ENCODE data around the gene CPED1.

CPED1 gene

DNA sequence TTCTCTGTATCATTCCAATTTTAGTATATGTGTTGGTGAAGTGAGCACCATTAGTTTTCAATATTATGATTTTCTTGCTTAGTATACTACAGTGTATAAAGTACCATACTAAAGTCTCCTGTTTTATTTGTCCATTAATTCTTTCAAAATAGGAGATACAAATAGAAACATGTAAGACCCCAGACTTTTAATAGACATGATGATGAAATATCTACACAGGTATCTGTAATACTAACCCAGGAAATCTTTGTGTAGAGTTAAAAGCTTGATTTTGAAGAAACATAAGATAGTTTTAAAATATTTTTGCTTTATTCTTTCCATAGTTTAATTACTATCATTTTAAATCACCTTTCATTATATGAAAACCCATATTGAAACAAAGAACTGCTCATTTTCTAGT, 206.5 kb downstream of the CPED1 start:
- TF ChIP-seq POLR2AphosphoS5 (IDR thresholded peaks at IDR 0.05; ENCODE audit: borderline replicate concordance, low read depth, low read length) (no peak), FOXP2 (optimal IDR thresholded peaks at IDR 0.05; ENCODE audit: control extremely low read depth, extremely low read length, insufficient read depth) (no peak), EZH2 (IDR thresholded peaks at IDR 0.05) (no peak)
- DNase-seq (ENCODE audit: low read depth, low spot score) = no peak
- no peaks in the 10 kb centered on the region for H3K9me3 ChIP-seq (ENCODE audit: low read depth, low read length)
- no peaks in the 10 kb centered on the region for H3K36me3 ChIP-seq (ENCODE audit: insufficient read depth, low read length)
- no peak overlapping the region for H3K9ac ChIP-seq (ENCODE audit: insufficient read length)
- no peak overlapping the region for H3K4me3 ChIP-seq
- no peak overlapping the region for H3K27ac ChIP-seq

DNA sequence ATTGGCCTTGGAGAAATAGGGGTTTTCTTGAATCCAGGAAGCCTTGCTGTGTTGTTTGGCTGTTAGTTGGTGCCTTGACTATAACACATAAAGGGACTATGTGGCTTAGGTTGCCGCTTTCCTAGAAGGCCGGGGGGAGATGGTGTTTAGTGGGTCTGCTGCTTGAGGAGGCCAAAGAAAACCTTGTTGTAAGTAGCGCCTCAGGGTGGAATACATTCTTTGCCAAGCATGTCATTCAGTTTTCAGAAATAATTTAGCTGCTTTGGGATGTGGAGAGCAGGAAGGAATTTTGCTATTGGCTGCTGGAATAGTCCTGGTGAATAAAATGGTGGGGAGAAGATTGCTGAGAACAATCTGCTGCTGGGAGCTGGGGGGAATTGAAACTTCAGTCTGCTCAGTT, 207.4 kb downstream of the CPED1 start:
- TF ChIP-seq EZH2 (IDR thresholded peaks at IDR 0.05) (no peak), FOXP2 (optimal IDR thresholded peaks at IDR 0.05; ENCODE audit: control extremely low read depth, extremely low read length, insufficient read depth) (no peak)
- Histone ChIP-seq H3K9me3 (ENCODE audit: low read depth, low read length) (no peaks in the 10 kb centered on the region), H3K9ac (ENCODE audit: insufficient read length) (no peak overlapping the region), H3K4me3 (no peak overlapping the region), H3K36me3 (ENCODE audit: insufficient read depth, low read length) (no peaks in the 10 kb centered on the region), H3K27ac (peak overlapping the region; percentile 9; the same call in 1 of the 2 replicates)
- no peak for DNase-seq (ENCODE audit: low read depth, low spot score)

DNA sequence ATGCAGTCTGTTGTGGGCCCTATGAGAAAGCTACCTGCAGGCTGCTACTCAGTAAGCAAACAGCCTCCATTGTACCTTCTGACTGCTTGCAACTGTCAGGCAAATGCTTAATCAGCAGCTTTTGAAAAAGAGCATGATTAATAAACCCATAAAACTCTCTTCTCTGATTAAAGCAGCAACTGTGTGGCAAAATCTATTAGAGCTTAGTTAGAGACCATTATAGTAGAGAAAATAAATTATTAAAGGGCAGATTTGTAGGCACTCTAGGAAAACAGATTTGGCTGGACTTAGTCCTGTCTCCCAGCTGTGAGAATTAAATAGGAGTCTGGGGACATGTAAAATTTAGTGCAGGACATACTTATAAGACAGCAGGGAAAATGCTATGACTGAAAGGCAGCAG, 207.8 kb downstream of the CPED1 start:
- Histone ChIP-seq H3K4me3 (no peak overlapping the region), H3K9me3 (ENCODE audit: low read depth, low read length) (no peaks in the 10 kb centered on the region), H3K36me3 (ENCODE audit: insufficient read depth, low read length) (no peaks in the 10 kb centered on the region), H3K27ac (peak overlapping the region; percentile 9; the same call in 1 of the 2 replicates), H3K9ac (ENCODE audit: insufficient read length) (no peak overlapping the region)
- no peak for DNase-seq (ENCODE audit: low read depth, low spot score)
- TF ChIP-seq POLR2AphosphoS5 (IDR thresholded peaks at IDR 0.05; ENCODE audit: borderline replicate concordance, low read depth, low read length) (no peak), EZH2 (IDR thresholded peaks at IDR 0.05) (no peak), FOXP2 (optimal IDR thresholded peaks at IDR 0.05; ENCODE audit: control extremely low read depth, extremely low read length, insufficient read depth) (no peak)

DNA sequence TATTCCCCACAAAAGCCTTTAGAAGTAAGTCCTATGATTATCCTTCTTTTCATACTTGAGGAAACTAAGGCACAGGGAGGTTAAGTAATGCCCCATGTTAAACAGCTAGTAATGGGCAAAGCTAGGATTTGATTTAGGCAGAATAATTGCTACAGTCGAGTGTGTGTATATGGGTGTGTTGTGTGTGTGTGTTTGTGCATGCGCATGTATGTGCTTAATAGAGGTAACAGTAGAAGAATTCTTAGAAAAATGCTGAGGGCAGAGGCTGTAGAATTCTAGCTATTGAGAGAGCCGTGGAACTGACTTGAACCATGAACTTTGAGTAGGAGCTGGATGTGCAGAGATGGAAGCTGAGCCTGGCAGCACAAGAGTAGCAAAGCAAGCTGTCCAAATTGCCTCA, 208.9 kb downstream of the CPED1 start:
- Histone ChIP-seq H3K9ac (ENCODE audit: insufficient read length) (no peak overlapping the region), H3K9me3 (ENCODE audit: low read depth, low read length) (no peaks in the 10 kb centered on the region), H3K27ac (no peak overlapping the region), H3K4me3 (no peak overlapping the region), H3K36me3 (ENCODE audit: insufficient read depth, low read length) (no peaks in the 10 kb centered on the region)
- TF ChIP-seq EZH2 (IDR thresholded peaks at IDR 0.05) (no peak), FOXP2 (optimal IDR thresholded peaks at IDR 0.05; ENCODE audit: control extremely low read depth, extremely low read length, insufficient read depth) (no peak), POLR2AphosphoS5 (IDR thresholded peaks at IDR 0.05; ENCODE audit: borderline replicate concordance, low read depth, low read length) (no peak)
- no peak for DNase-seq (ENCODE audit: low read depth, low spot score)

DNA sequence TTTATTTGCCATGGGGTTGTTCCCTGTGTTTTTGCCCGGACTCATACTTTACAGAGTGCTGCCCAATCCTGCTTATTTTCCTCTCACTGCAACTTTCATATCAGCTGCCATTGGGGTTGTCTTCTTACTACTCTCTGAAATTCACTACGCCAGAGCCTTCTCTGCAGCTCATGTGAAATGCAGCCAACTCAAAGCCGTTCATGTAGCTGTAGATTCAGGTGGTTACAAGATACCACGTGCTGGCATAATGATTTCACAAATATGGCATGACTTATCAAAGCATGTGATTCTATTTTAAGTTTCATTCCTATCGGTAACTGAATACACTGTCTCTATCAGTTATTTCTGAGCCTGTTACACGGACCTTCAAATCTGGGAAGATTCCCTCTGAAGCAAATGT, 210.0 kb downstream of the CPED1 start:
- H3K9me3 ChIP-seq (ENCODE audit: low read depth, low read length) = no peaks in the 10 kb centered on the region
- TF ChIP-seq EZH2 (IDR thresholded peaks at IDR 0.05) = no peak
- no peak for TF ChIP-seq FOXP2 (optimal IDR thresholded peaks at IDR 0.05; ENCODE audit: control extremely low read depth, extremely low read length, insufficient read depth)
- no peak for TF ChIP-seq POLR2AphosphoS5 (IDR thresholded peaks at IDR 0.05; ENCODE audit: borderline replicate concordance, low read depth, low read length)
- H3K4me3 ChIP-seq = no peak overlapping the region
- DNase-seq (ENCODE audit: low read depth, low spot score) = no peak
- no peaks in the 10 kb centered on the region for H3K36me3 ChIP-seq (ENCODE audit: insufficient read depth, low read length)
- no peak overlapping the region for H3K9ac ChIP-seq (ENCODE audit: insufficient read length)
- no peak overlapping the region for H3K27ac ChIP-seq

DNA sequence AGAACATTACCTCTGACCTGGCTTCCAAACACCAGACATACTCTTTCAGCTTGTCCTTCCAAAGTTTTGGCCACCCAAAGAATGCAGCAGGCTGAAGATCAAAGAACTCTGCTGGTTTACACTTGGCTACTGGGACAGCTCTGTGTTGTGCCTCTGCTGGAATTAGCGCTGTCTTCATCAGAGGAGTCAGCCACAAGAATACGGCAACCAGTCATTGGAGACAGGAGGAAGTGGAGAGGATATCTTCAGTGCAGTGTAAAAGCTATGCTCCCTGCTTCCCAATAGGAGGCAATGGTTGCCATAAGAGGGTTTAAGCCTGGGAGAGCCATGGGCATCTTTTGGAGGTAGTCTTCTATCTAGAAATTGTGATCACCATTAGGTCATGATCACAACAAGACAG, 213.6 kb downstream of the CPED1 start:
- TF ChIP-seq FOXP2 (optimal IDR thresholded peaks at IDR 0.05; ENCODE audit: control extremely low read depth, extremely low read length, insufficient read depth) = no peak
- TF ChIP-seq POLR2AphosphoS5 (IDR thresholded peaks at IDR 0.05; ENCODE audit: borderline replicate concordance, low read depth, low read length) = no peak
- TF ChIP-seq EZH2 (IDR thresholded peaks at IDR 0.05) = no peak
- Histone ChIP-seq H3K9me3 (ENCODE audit: low read depth, low read length) (no peaks in the 10 kb centered on the region), H3K36me3 (ENCODE audit: insufficient read depth, low read length) (no peaks in the 10 kb centered on the region), H3K27ac (no peak overlapping the region), H3K9ac (ENCODE audit: insufficient read length) (no peak overlapping the region), H3K4me3 (no peak overlapping the region)
- no peak for DNase-seq (ENCODE audit: low read depth, low spot score)

DNA sequence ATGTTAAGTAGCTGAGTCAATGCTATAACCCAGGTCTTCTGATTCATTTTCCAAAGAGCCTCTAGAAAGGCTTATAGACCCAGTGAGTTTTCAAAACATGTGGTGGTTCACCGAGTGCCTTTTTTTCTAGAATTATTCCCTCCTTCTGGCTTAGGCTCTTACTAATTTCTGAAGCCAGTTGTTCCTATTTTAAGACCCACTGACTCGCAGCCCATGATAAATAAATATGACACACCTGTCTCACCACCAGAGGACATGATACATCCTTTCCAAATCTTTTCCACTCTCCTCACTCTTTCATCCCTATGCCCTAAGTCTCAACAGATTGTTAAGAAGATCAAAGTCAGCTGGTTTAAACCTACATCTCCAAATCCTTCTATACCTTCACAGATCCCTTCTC, 214.3 kb downstream of the CPED1 start:
- Histone ChIP-seq H3K9ac (ENCODE audit: insufficient read length) (no peak overlapping the region), H3K9me3 (ENCODE audit: low read depth, low read length) (no peaks in the 10 kb centered on the region), H3K27ac (no peak overlapping the region), H3K36me3 (ENCODE audit: insufficient read depth, low read length) (no peaks in the 10 kb centered on the region), H3K4me3 (no peak overlapping the region)
- TF ChIP-seq FOXP2 (optimal IDR thresholded peaks at IDR 0.05; ENCODE audit: control extremely low read depth, extremely low read length, insufficient read depth) = no peak
- TF ChIP-seq POLR2AphosphoS5 (IDR thresholded peaks at IDR 0.05; ENCODE audit: borderline replicate concordance, low read depth, low read length) = no peak
- TF ChIP-seq EZH2 (IDR thresholded peaks at IDR 0.05) = no peak
- no peak for DNase-seq (ENCODE audit: low read depth, low spot score)

DNA sequence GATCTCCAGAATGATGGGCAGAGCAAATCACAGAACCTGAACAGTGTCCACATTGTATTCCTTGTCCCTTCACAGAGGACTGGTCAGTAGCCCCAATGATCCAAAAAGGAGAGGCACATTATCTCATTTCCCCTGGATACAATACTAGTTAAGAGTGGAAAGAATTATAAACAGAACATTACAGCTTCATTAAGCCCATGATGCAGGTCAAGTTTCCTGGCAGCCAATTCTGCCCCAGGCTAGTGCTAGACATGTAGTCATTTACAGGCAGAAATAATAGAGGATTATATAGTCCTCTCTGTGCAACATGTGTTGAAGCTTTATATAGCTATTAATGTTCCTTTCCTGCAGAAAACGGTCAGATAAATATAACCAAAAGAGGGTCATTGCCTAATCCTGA, 216.0 kb downstream of the CPED1 start:
- DNase-seq (ENCODE audit: low read depth, low spot score) = no peak
- Histone ChIP-seq H3K9ac (ENCODE audit: insufficient read length) (no peak overlapping the region), H3K4me3 (no peak overlapping the region), H3K9me3 (ENCODE audit: low read depth, low read length) (no peaks in the 10 kb centered on the region), H3K27ac (no peak overlapping the region), H3K36me3 (ENCODE audit: insufficient read depth, low read length) (no peaks in the 10 kb centered on the region)
- no peak for TF ChIP-seq FOXP2 (optimal IDR thresholded peaks at IDR 0.05; ENCODE audit: control extremely low read depth, extremely low read length, insufficient read depth)
- no peak for TF ChIP-seq EZH2 (IDR thresholded peaks at IDR 0.05)
- TF ChIP-seq POLR2AphosphoS5 (IDR thresholded peaks at IDR 0.05; ENCODE audit: borderline replicate concordance, low read depth, low read length) = no peak

DNA sequence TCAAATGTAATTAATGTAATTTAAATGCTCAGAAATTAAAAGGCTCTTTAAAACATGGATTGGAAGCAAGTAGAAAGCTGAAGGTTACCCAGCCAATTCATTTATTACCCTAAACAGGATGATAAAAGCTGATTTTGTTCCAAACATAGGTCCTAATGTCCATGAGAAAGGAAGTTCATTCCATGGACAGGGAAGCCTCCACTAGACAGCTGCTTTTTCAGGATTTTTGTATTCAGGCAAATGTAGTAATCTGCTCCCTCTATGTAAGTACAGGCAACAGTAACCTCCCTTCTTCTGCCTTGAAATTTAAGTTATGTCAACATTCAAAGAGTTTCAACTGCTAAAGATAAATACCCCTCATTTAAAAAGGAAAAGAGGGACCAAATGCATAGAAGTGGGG, 217.3 kb downstream of the CPED1 start:
- H3K36me3 ChIP-seq (ENCODE audit: insufficient read depth, low read length) = no peaks in the 10 kb centered on the region
- H3K4me3 ChIP-seq = no peak overlapping the region
- H3K9ac ChIP-seq (ENCODE audit: insufficient read length) = no peak overlapping the region
- DNase-seq (ENCODE audit: low read depth, low spot score) = no peak
- TF ChIP-seq FOXP2 (optimal IDR thresholded peaks at IDR 0.05; ENCODE audit: control extremely low read depth, extremely low read length, insufficient read depth) (no peak), EZH2 (IDR thresholded peaks at IDR 0.05) (no peak), POLR2AphosphoS5 (IDR thresholded peaks at IDR 0.05; ENCODE audit: borderline replicate concordance, low read depth, low read length) (no peak)
- H3K9me3 ChIP-seq (ENCODE audit: low read depth, low read length) = no peaks in the 10 kb centered on the region
- H3K27ac ChIP-seq = no peak overlapping the region
